Smooth muscle cell (in vitro differentiated cells): ENCODE data around the gene AFAP1L2. TPM values are rescaled to one million over a fixed set of nuclear protein-coding genes. Genes with fewer than 3 reads are reported as not detected.

Experiments used
- DNase-seq: peaks from one replicate; lab custom pipeline; 2025; ENCODE audit not compliant: unreplicated experiment; lab: John Stamatoyannopoulos, UW
- H2AFZ ChIP-seq: fragments of 200-600 bp; sonication (generic); 2 replicates; pipeline ENCODE4 v1.6.0; 2016; ENCODE audit warnings: antibody characterized with exemption, low read depth, mild to moderate bottlenecking
- H3F3A ChIP-seq: fragments of 200-600 bp; sonication (generic); 2 replicates; pipeline ENCODE4 v1.6.0; 2017; ENCODE audit warnings: antibody characterized with exemption, low read depth
- H3K27ac ChIP-seq: fragments of 200-600 bp; sonication (generic); 2 replicates; pipeline ENCODE4 v1.5.1; 2016; ENCODE audit warnings: low read depth, mild to moderate bottlenecking
- H3K27me3 ChIP-seq: fragments of 200-600 bp; sonication (generic); 2 replicates; pipeline ENCODE4 v1.6.1; 2016; ENCODE audit warnings: low read depth, mild to moderate bottlenecking
- H3K36me3 ChIP-seq: fragments of 200-600 bp; sonication (generic); 2 replicates; pipeline ENCODE4 v1.5.1; 2016; ENCODE audit warnings: low read depth
- H3K4me1 ChIP-seq: fragments of 200-600 bp; sonication (generic); 2 replicates; pipeline ENCODE4 v1.5.1; 2016; ENCODE audit warnings: low read depth
- H3K4me2 ChIP-seq: fragments of 200-600 bp; sonication (generic); 2 replicates; pipeline ENCODE4 v1.6.0; 2016; ENCODE audit warnings: mild to moderate bottlenecking
- H3K4me3 ChIP-seq: fragments of 200-600 bp; sonication (generic); 2 replicates; pipeline ENCODE4 v1.5.1; 2016; ENCODE audit warnings: mild to moderate bottlenecking
- H3K79me2 ChIP-seq: fragments of 200-600 bp; sonication (generic); 2 replicates; pipeline ENCODE4 v1.6.0; 2016; ENCODE audit warnings: low read depth, mild to moderate bottlenecking
- H3K9ac ChIP-seq: fragments of 200-600 bp; sonication (generic); 2 replicates; pipeline ENCODE4 v1.6.0; 2016; ENCODE audit warnings: low read depth
- H3K9me3 ChIP-seq: fragments of 200-600 bp; sonication (generic); replicated peaks from 2 replicates; pipeline ENCODE4 v1.5.1; 2016; ENCODE audit warnings: low read depth
- H4K20me1 ChIP-seq: fragments of 200-600 bp; sonication (generic); 2 replicates; pipeline ENCODE4 v1.6.0; 2016; ENCODE audit warnings: low read depth
- WGBS: methylation state at CpG from one replicate; pipeline ENCODE4 v1.1.7; 2016; ENCODE audit warnings: low lambda C conversion rate; 5-methylcytosine and 5-hydroxymethylcytosine counted together
- polyA plus RNA-seq: library from polyadenylated mRNA; unstranded; fragments of >200 nt; fragmentation: Nextera tagmentation; extraction: Ambion mirVana; gene quantifications from 2 replicates; pipeline ENCODE4 v1.2.1, GENCODE V29; 2016
- total RNA-seq: library from RNA; depleted of rRNA; stranded (reverse); fragments of >200 nt; gene quantifications from 2 replicates; pipeline ENCODE4 v1.2.3, GENCODE V29; 2014
- TF ChIP-seq, protein P1 (sequence below): fragments of 200-600 bp; sonication (generic); IDR thresholded peaks from 2 replicates; pipeline ENCODE4 v1.5.1; 2017; ENCODE audit warnings: borderline replicate concordance, mild to moderate bottlenecking, antibody characterized with exemption; ENCODE audit not compliant: insufficient read depth, poor library complexity, severe bottlenecking

Gene AFAP1L2
- total and polyA plus RNA-seq, 2 experiments from 2014 or later: 43.3 to 47.2 TPM

DNA sequence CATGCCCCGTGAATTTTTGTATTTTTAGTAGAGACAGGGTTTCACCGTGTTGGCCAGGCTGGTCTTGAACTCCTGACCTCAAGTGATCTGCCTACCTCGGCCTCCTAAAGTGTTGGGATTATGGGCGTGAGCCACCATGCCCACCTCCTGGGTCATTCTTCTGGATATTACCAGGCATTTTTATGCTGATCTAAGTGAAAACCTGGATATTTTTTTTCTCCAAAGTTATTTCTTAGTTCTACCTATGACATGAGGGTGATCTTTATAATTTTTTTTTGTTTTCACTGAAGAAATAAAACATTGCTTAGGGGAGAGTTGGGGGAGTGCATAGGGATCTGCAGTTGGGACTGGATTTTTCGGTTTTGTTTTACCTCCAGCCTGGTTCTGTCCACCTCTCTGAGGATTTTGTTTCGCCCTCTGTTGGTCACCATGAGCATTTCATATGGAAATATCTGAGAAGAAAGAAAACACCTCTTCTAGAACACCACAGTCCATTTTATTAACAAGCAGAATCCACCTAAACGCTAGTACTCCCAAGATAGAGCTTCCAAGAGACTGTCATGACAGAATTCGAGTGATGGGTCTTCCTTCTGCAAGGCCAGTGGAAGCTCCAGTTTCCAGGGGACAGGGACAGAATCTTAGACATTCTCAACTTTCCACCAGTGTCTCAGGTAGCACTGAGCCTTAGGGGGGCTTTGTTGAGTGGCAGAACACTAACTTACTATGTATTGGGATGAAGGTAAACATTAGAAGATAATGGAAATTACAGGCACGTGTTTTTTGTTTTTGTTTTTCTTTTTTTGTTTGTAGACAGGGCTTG, 33.4 kb upstream of the AFAP1L2 start:
- H3K4me3 ChIP-seq: no peak overlapping the region
- DNase-seq: no peak
- no peaks in the 10 kb centered on the region for H3F3A ChIP-seq
- no peaks in the 10 kb centered on the region for H3K27me3 ChIP-seq
- H3K4me1 ChIP-seq: no peaks in the 10 kb centered on the region
- H3K9ac ChIP-seq: no peak overlapping the region
- TF ChIP-seq, protein P1, sequence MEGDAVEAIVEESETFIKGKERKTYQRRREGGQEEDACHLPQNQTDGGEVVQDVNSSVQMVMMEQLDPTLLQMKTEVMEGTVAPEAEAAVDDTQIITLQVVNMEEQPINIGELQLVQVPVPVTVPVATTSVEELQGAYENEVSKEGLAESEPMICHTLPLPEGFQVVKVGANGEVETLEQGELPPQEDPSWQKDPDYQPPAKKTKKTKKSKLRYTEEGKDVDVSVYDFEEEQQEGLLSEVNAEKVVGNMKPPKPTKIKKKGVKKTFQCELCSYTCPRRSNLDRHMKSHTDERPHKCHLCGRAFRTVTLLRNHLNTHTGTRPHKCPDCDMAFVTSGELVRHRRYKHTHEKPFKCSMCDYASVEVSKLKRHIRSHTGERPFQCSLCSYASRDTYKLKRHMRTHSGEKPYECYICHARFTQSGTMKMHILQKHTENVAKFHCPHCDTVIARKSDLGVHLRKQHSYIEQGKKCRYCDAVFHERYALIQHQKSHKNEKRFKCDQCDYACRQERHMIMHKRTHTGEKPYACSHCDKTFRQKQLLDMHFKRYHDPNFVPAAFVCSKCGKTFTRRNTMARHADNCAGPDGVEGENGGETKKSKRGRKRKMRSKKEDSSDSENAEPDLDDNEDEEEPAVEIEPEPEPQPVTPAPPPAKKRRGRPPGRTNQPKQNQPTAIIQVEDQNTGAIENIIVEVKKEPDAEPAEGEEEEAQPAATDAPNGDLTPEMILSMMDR: peak; percentile 61
- no peak overlapping the region for H3K4me2 ChIP-seq
- 79% methylated on average over 9 of the region's 9 CpGs for WGBS
- no peak overlapping the region for H2AFZ ChIP-seq
- no peaks in the 10 kb centered on the region for H3K79me2 ChIP-seq
- H3K9me3 ChIP-seq: no peaks in the 10 kb centered on the region
- no peaks in the 10 kb centered on the region for H3K36me3 ChIP-seq
- H3K27ac ChIP-seq: no peak overlapping the region
- H4K20me1 ChIP-seq: no peaks in the 10 kb centered on the region

DNA sequence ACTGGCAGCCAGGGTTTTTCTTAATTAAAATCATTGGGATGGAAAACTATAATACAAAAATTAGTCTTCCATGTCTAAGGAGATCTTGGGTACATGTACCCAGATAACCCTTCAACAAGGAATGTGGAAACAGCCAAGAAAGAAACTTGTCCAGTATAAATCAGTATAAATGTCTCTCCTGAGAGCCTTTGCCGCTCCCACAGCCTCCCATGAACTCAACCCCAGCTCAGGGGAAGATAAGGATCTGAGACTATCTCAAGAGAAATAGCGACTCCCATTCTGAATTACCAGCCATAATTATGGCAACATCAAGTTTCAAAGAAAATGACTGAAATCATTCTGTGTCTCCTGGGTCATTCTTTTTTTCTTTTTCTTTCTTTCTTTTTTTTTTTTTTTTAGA, 32.6 kb upstream of the AFAP1L2 start:
- WGBS: 86% methylated on average over 2 of the region's 2 CpGs

DNA sequence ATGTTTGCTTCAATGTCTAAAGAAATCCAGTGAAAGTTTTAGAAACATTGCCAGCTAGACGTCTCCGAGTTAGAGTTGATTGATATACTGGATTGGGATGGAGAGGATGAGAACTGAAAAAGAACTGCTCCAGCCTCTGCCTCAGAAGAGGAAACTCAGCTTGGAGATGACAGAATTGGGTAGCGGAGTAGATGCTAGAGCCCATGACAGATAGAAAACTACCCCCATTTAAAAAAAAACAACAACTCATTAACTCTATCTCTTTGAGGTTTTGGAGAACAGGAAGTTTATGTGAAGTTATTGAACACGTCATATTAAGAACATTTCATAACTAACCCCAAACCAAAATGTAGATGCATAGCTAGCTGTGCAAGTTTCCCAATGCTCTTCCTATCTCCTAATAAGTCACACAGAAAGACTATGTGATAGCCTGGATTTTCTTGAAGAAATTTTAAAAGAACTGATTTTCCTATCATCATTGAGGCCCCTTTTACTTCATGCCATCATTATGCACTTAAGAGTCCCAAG, 28.3 kb upstream of the AFAP1L2 start:
- no peak overlapping the region for H3K4me2 ChIP-seq
- H3K4me3 ChIP-seq: no peak overlapping the region
- no peaks in the 10 kb centered on the region for H3K36me3 ChIP-seq
- no peaks in the 10 kb centered on the region for H3K27me3 ChIP-seq
- no peak overlapping the region for H2AFZ ChIP-seq
- no peaks in the 10 kb centered on the region for H3K9me3 ChIP-seq
- WGBS: 89% methylated on average over 4 of the region's 4 CpGs
- H3K79me2 ChIP-seq: no peaks in the 10 kb centered on the region
- no peaks in the 10 kb centered on the region for H3K4me1 ChIP-seq
- H3F3A ChIP-seq: no peaks in the 10 kb centered on the region
- H3K9ac ChIP-seq: no peak overlapping the region
- H4K20me1 ChIP-seq: no peaks in the 10 kb centered on the region
- H3K27ac ChIP-seq: no peak overlapping the region
- TF ChIP-seq, protein P1: no peak
- DNase-seq: no peak

More for the DNA sequence above, 32.6 kb upstream of the AFAP1L2 start:
- no peak overlapping the region for H3K4me3 ChIP-seq
- no peaks in the 10 kb centered on the region for H3K4me1 ChIP-seq
- no peaks in the 10 kb centered on the region for H3K36me3 ChIP-seq
- no peaks in the 10 kb centered on the region for H3K79me2 ChIP-seq
- DNase-seq: no peak
- no peak overlapping the region for H3K27ac ChIP-seq
- H3K4me2 ChIP-seq: no peak overlapping the region
- H3K9me3 ChIP-seq: no peaks in the 10 kb centered on the region
- no peaks in the 10 kb centered on the region for H4K20me1 ChIP-seq
- no peak overlapping the region for H3K9ac ChIP-seq
- no peaks in the 10 kb centered on the region for H3F3A ChIP-seq
- no peaks in the 10 kb centered on the region for H3K27me3 ChIP-seq
- TF ChIP-seq, protein P1: no peak
- H2AFZ ChIP-seq: no peak overlapping the region
